Small intestine (tissue), 7 donors: ENCODE data around the gene LLGL2. TPM values are rescaled to one million over a fixed set of nuclear protein-coding genes. Genes with fewer than 3 reads are reported as not detected.

Experiments
- DNase-seq, 2 donors: peaks; one replicate each; pipeline versions ENCODE4 v3.0.0 to v3.0.0-alpha.2; 2013
- FAIRE-seq: peaks from 2 replicates; lab custom pipeline; 2012; peaks lifted over from hg19 to GRCh38; lab: Jason Lieb, UNC
- H3K27ac ChIP-seq, 3 donors: one replicate each; pipeline ENCODE4 v1.5.1; 2013; ENCODE audit warnings: low read length in 2 of 3, mild to moderate bottlenecking in 2 of 3, control low read depth in 1 of 3, inconsistent platforms in 1 of 3, low read depth in 1 of 3, moderate library complexity in 1 of 3
- H3K27me3 ChIP-seq, 3 donors: one replicate each; pipeline ENCODE4 v1.6.1; 2013; ENCODE audit warnings: low read length in 3 of 3, inconsistent platforms in 1 of 3; ENCODE audit not compliant: control insufficient read depth in 3 of 3, insufficient read depth in 3 of 3
- H3K36me3 ChIP-seq, 3 donors: one replicate each; pipeline ENCODE4 v1.6.1; 2013; ENCODE audit warnings: low read length in 3 of 3, inconsistent platforms in 1 of 3, low read depth in 1 of 3, mild to moderate bottlenecking in 1 of 3, moderate library complexity in 1 of 3; ENCODE audit not compliant: control insufficient read depth in 3 of 3, insufficient read depth in 2 of 3
- H3K4me1 ChIP-seq, 3 donors: one replicate each; pipeline ENCODE4 v1.6.1; 2013; ENCODE audit warnings: low read length in 2 of 3, inconsistent platforms in 1 of 3, low read depth in 1 of 3, mild to moderate bottlenecking in 1 of 3, moderate library complexity in 1 of 3; ENCODE audit not compliant: control insufficient read depth in 3 of 3, insufficient read depth in 2 of 3
- H3K4me3 ChIP-seq, 3 donors: one replicate each; pipeline ENCODE4 v1.5.1; 2013; ENCODE audit warnings: low read length in 3 of 3, control low read depth in 1 of 3, inconsistent platforms in 1 of 3, low read depth in 1 of 3, mild to moderate bottlenecking in 1 of 3, moderate library complexity in 1 of 3
- H3K9me3 ChIP-seq, 2 donors: one replicate each; pipeline ENCODE4 v1.6.1; 2013; ENCODE audit warnings: low read depth in 1 of 2, low read length in 1 of 2; ENCODE audit not compliant: control insufficient read depth in 2 of 2, insufficient read depth in 1 of 2
- WGBS, 3 donors: extraction: QIAGEN DNeasy Blood & Tissue Kit; methylation state at CpG; one replicate each; pipeline ENCODE4 v1.1.7; 2013; 5-methylcytosine and 5-hydroxymethylcytosine counted together
- polyA plus RNA-seq, 4 donors: library from polyadenylated mRNA; stranded (reverse) in 3 of 4; unstranded in 1 of 4; fragments of 200-250 nt in 3 of 4; fragments of 120-200 nt in 1 of 4; gene quantifications; one replicate each; pipeline versions ENCODE4 v1.2.1 to v1.2.3, GENCODE V29; 2013
- donor health status: healthy with polysubstance abuse.
- donor health status: control.
- donor health status: control.
- donor health status: Bipolar disorder and iron deficiency.
- donor health status: healthy.

The LLGL2 gene
- polyA plus RNA-seq, 4 donors: 140 to 365 (median 244) TPM

- Histone ChIP-seq H3K27ac (peak overlapping the region; percentile 31 to 65 (median 64)), H3K36me3 (peaks cover 0 to 59% (median 5%) of the 10 kb centered on the region in 3 donors), H3K9me3 (no peaks in the 10 kb centered on the region), H3K4me3 (peak overlapping the region; percentile 58 to 95 (median 77)), H3K27me3 (no peaks in the 10 kb centered on the region), H3K4me1 (peaks cover 0 to 60% (median 2%) of the 10 kb centered on the region in 3 donors)
- 1 to 2% (median 1%) methylated on average over 26 to 50 of the region's 50 CpGs for WGBS, 3 donors
- peak in 1 of 2 donors; percentile 63 for DNase-seq
- FAIRE-seq: no peak
Measured at GRCh38 chr17:75514919-75515495, 10.5 kb upstream of the LLGL2 start.

GRCh38 chr17:75515496-75516254, 9.8 kb upstream of the LLGL2 start, which contains the start of gene CASKIN2:
CASKIN2 (minus strand) TSS chr17:75515537; CDS start chr17:75513804, 1,733 bp downstream.
- FAIRE-seq (no peak), DNase-seq (peak; percentile 91 to 97)
- peaks cover 0 to 59% (median 5%) of the 10 kb centered on the region in 3 donors for H3K36me3 ChIP-seq
- peak within 1 kb of the TSS; percentile 64 to 95 (median 77) for H3K4me3 ChIP-seq
- 0 to 1% (median 1%) methylated on average over 57 to 78 of the region's 78 CpGs for WGBS, 3 donors
- no peaks in the 10 kb centered on the region for H3K27me3 ChIP-seq
- no peaks in the 10 kb centered on the region for H3K9me3 ChIP-seq
- peak within 1 kb of the TSS; percentile 65 to 84 (median 72) for H3K27ac ChIP-seq
- peaks cover 0 to 54% (median 2%) of the 10 kb centered on the region in 3 donors for H3K4me1 ChIP-seq

- peak within 1 kb of the TSS; percentile 61 to 84 (median 80) for H3K27ac ChIP-seq
- no peaks in the 10 kb centered on the region for H3K9me3 ChIP-seq
- H3K36me3 ChIP-seq: peaks cover 0 to 58% (median 5%) of the 10 kb centered on the region in 3 donors
- DNase-seq (peak; percentile 94 to 97), FAIRE-seq (no peak)
- WGBS, 3 donors: 0 to 1% (median 1%) methylated on average over 18 to 45 of the region's 45 CpGs
- peaks cover 0 to 50% (median 2%) of the 10 kb centered on the region in 3 donors for H3K4me1 ChIP-seq
- H3K27me3 ChIP-seq: no peaks in the 10 kb centered on the region
- peak within 1 kb of the TSS; percentile 64 to 95 (median 77) for H3K4me3 ChIP-seq
Measured at GRCh38 chr17:75516255-75516618, 9.3 kb upstream of the LLGL2 start, which contains the start of gene TSEN54. TSEN54 (plus strand) TSS chr17:75516528; CDS start chr17:75516561, 33 bp downstream.

- peaks cover 0 to 44% (median 2%) of the 10 kb centered on the region in 3 donors for H3K4me1 ChIP-seq
- FAIRE-seq (no peak), DNase-seq (peak in 1 of 2 donors; percentile 84)
- H3K27me3 ChIP-seq: no peaks in the 10 kb centered on the region
- peak overlapping the region; percentile 61 to 80 (median 62) for H3K27ac ChIP-seq
- peaks cover 0 to 58% (median 5%) of the 10 kb centered on the region in 3 donors for H3K36me3 ChIP-seq
- WGBS, 3 donors: 0 to 1% (median 0%) methylated on average over 45 to 65 of the region's 65 CpGs
- no peaks in the 10 kb centered on the region for H3K9me3 ChIP-seq
- H3K4me3 ChIP-seq: peak overlapping the region; percentile 50 to 95 (median 64)
Measured at GRCh38 chr17:75516619-75517296, 8.7 kb upstream of the LLGL2 start.

GRCh38 chr17:75517297-75517865, 8.1 kb upstream of the LLGL2 start:
- DNase-seq: peak in 1 of 2 donors; percentile 68
- H3K4me3 ChIP-seq: peak overlapping the region; percentile 50 to 95 (median 64)
- 9 to 24% (median 11%) methylated on average over 9 to 10 of the region's 10 CpGs for WGBS, 3 donors
- H3K9me3 ChIP-seq: no peaks in the 10 kb centered on the region
- H3K27me3 ChIP-seq: no peaks in the 10 kb centered on the region
- peak overlapping the region; percentile 30 to 80 (median 62) for H3K27ac ChIP-seq
- H3K4me1 ChIP-seq: peaks cover 0 to 38% (median 0%) of the 10 kb centered on the region in 3 donors
- FAIRE-seq: no peak
- peaks cover 0 to 58% (median 6%) of the 10 kb centered on the region in 3 donors for H3K36me3 ChIP-seq

GRCh38 chr17:75518201-75518600, 7.3 kb upstream of the LLGL2 start:
- H3K4me3 ChIP-seq: no peak overlapping the region
- H3K27ac ChIP-seq: peak overlapping the region in 1 of 3 donors; percentile 3
- peaks cover under 1 to 59% (median 8%) of the 10 kb centered on the region in 3 donors for H3K36me3 ChIP-seq
- FAIRE-seq: no peak
- H3K27me3 ChIP-seq: no peaks in the 10 kb centered on the region
- peaks cover 0 to 30% (median 0%) of the 10 kb centered on the region in 3 donors for H3K4me1 ChIP-seq
- DNase-seq: peak in 1 of 2 donors; percentile 58
- H3K9me3 ChIP-seq: no peaks in the 10 kb centered on the region
- 49 to 68% (median 63%) methylated on average over 3 of the region's 3 CpGs for WGBS, 3 donors

- WGBS, 3 donors: 89 to 98% (median 96%) methylated on average over 9 of the region's 9 CpGs
- H3K36me3 ChIP-seq: peaks cover 2 to 59% (median 8%) of the 10 kb centered on the region in 3 donors
- DNase-seq (no peak), FAIRE-seq (no peak)
- H3K4me3 ChIP-seq: no peak overlapping the region
- H3K27me3 ChIP-seq: no peaks in the 10 kb centered on the region
- peaks cover 0 to 23% (median 0%) of the 10 kb centered on the region in 3 donors for H3K4me1 ChIP-seq
- no peaks in the 10 kb centered on the region for H3K9me3 ChIP-seq
- H3K27ac ChIP-seq: peak overlapping the region in 1 of 3 donors; percentile 36
Measured at GRCh38 chr17:75518983-75519537, 6.4 kb upstream of the LLGL2 start.
